GM18508 (cell line): Measurements from ENCODE around the gene HIF3A.
"Not testable (repeated sequence)": the region's sequence is repeated elsewhere in the genome, so short reads cannot be mapped to it uniquely, and the experiment has no call there.

Experiments
- ATAC-seq: cut with Tn5 transposase; IDR thresholded peaks from one replicate; pipeline ENCODE4 v1.9.1; 2021; ENCODE audit warnings: moderate number of reproducible peaks; ENCODE audit not compliant: insufficient read depth, unreplicated experiment

HIF3A gene

DNA sequence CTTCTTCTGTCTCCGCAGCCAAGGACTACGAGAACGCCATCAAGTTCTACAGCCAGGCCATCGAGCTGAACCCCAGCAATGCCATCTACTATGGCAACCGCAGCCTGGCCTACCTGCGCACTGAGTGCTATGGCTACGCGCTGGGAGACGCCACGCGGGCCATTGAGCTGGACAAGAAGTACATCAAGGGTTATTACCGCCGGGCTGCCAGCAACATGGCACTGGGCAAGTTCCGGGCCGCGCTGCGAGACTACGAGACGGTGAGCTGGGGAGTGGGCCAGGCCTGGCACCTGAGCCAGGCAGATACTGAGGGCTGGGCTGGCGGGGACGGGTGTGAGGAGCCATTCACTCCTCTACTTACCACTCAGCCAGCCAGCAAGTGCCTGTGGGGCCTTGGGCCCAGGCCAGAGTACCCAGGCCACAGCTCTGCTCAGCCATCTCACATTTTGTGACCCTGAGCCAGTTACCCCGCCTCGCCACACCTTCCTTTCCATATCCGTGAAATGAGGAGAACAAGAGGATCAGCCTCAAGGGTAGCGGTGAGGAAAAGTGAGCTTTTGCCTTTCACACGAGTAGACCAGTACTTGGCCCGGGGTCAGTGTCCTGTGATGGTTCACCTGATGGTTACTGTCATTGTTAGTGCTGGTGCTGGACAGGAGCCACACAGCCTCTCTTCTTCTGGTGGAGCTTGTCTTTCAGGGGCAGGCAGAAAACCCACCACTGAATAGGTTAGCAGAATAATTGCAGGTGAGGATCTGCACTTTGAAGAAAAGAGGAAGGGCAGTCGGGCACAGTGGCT, 57.1 kb downstream of the HIF3A start:
- no peak for ATAC-seq

- no peak for ATAC-seq
Measured at GRCh38 chr19:46355234-46356148, 58.6 kb downstream of the HIF3A start.

- ATAC-seq, result no peak
Measured at GRCh38 chr19:46356149-46357055, 59.6 kb downstream of the HIF3A start.

GRCh38 chr19:46357846-46358583, 61.2 kb downstream of the HIF3A start:
- no peak for ATAC-seq

DNA sequence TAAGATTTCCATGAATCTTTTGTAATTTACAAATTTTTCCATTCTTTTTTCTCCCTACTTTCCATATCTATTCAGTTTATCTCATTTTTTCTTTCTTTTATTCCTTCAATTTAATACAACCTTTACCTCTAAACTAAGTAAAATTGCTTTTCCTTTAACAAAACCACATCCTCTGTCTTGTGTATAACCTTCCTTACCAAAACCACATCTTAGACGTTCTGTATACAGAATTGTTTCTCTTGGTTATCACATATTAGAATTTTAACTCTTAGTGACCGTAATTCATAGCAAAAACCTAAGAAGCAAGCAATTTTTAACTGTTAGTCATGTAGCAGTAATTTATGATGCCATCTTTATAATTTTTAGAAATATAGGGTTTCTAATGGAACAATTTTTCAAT, 65.1 kb downstream of the HIF3A start:
- no peak for ATAC-seq

GRCh38 chr19:46364359-46364758, 67.5 kb downstream of the HIF3A start:
- ATAC-seq, result no peak

- ATAC-seq, result no peak
Measured at GRCh38 chr19:46365561-46365960, 68.7 kb downstream of the HIF3A start.

GRCh38 chr19:46366620-46367292, 69.9 kb downstream of the HIF3A start:
- no peak for ATAC-seq

- no peak for ATAC-seq
Measured at GRCh38 chr19:46367426-46367825, 70.6 kb downstream of the HIF3A start.

GRCh38 chr19:46368116-46368515, 71.3 kb downstream of the HIF3A start:
- ATAC-seq, result no peak

GRCh38 chr19:46369817-46370216, 73.0 kb downstream of the HIF3A start:
- ATAC-seq, result no peak

- ATAC-seq, result no peak
Measured at GRCh38 chr19:46371371-46371901, 74.6 kb downstream of the HIF3A start.

GRCh38 chr19:46372901-46373490, 76.2 kb downstream of the HIF3A start:
- no peak for ATAC-seq

GRCh38 chr19:46373491-46374359, 76.9 kb downstream of the HIF3A start:
- no peak for ATAC-seq

GRCh38 chr19:46374536-46375475, 78.0 kb downstream of the HIF3A start:
- no peak for ATAC-seq

DNA sequence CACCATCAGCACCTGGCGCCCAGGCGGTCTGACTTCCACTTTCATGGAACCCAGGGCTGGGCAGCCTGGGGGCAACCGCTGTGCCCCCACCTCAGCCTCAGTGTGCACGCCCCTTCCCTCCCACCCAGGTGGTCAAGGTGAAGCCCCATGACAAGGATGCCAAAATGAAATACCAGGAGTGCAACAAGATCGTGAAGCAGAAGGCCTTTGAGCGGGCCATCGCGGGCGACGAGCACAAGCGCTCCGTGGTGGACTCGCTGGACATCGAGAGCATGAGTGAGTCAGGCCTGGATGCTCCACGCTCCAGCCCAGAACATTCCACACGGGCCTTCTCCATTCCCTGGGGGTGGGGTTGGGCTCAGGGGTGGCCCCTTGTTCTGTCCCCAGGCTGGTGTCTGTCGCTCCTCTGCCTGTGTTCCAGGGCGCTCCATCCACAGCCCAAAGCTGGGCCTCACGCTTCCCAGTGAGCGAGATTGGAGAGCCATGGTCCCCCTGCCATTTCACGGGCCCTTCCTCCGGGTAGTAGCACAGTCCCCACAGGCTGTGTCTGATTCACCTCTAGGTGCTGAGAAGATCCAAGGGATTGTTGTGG, 78.7 kb downstream of the HIF3A start:
- not testable (repeated sequence) for ATAC-seq
